GM18511 (cell line): Measurements from ENCODE around the gene NDUFA7.
A peak's percentile ranks its signal among the peaks of the same experiment; 100 is the strongest.
"Not testable (repeated sequence)": the region's sequence is repeated elsewhere in the genome, so short reads cannot be mapped to it uniquely, and the experiment has no call there.

Experiments
- ATAC-seq: cut with Tn5 transposase; IDR thresholded peaks from one replicate; pipeline ENCODE4 v1.9.1; 2021; ENCODE audit warnings: mild to moderate bottlenecking, moderate library complexity; ENCODE audit not compliant: unreplicated experiment

Gene NDUFA7

GRCh38 chr19:8321067-8321985 is at the start of gene NDUFA7, which contains the start of gene RPS28:
TSS of gene NDUFA7 (minus strand) at chr19:8321375. CDS start at chr19:8321358, 17 bp downstream.
TSS of gene RPS28 (plus strand) at chr19:8321496. CDS start at chr19:8321531, 35 bp downstream.
- peak; percentile 88 for ATAC-seq

- no peak for ATAC-seq
Observed at GRCh38 chr19:8370176-8371010, 49.2 kb upstream of the NDUFA7 start.

- no peak for ATAC-seq
Observed at GRCh38 chr19:8367327-8368001, 46.3 kb upstream of the NDUFA7 start.

- no peak for ATAC-seq
Observed at GRCh38 chr19:8366961-8367326, 45.8 kb upstream of the NDUFA7 start.

- no peak for ATAC-seq
Observed at GRCh38 chr19:8366121-8366581, 45.0 kb upstream of the NDUFA7 start.

GRCh38 chr19:8363803-8364771 is 42.9 kb upstream of the NDUFA7 start, which contains the start of gene ANGPTL4:
TSS of gene ANGPTL4 (plus strand) at chr19:8364155. CDS start at chr19:8364322, 167 bp downstream.
- ATAC-seq = no peak

- ATAC-seq = no peak
Observed at GRCh38 chr19:8361921-8362793, 41.0 kb upstream of the NDUFA7 start.

GRCh38 chr19:8360196-8360595 is 39.0 kb upstream of the NDUFA7 start:
- no peak for ATAC-seq

GRCh38 chr19:8358948-8359347 is 37.8 kb upstream of the NDUFA7 start:
- no peak for ATAC-seq

GRCh38 chr19:8357007-8357521 is 35.9 kb upstream of the NDUFA7 start:
- no peak for ATAC-seq

- no peak for ATAC-seq
Observed at GRCh38 chr19:8355631-8356402, 34.6 kb upstream of the NDUFA7 start.

GRCh38 chr19:8352845-8353244 is 31.7 kb upstream of the NDUFA7 start:
- ATAC-seq = not testable (repeated sequence)

- ATAC-seq = no peak
Observed at GRCh38 chr19:8352134-8352827, 31.1 kb upstream of the NDUFA7 start.

GRCh38 chr19:8349629-8350372 is 28.6 kb upstream of the NDUFA7 start:
- not testable (repeated sequence) for ATAC-seq

- no peak for ATAC-seq
Observed at GRCh38 chr19:8343483-8343844, 22.3 kb upstream of the NDUFA7 start.

GRCh38 chr19:8342684-8343482 is 21.7 kb upstream of the NDUFA7 start, which contains the start of gene KANK3:
TSS of gene KANK3 (minus strand) at chr19:8343262. CDS start at chr19:8337828, 5,434 bp downstream.
- ATAC-seq = peak; percentile 95
